COLO829 (cell line): ENCODE data around the gene CTSH.
"Not testable (repeated sequence)": the region's sequence is repeated elsewhere in the genome, so short reads cannot be mapped to it uniquely, and the experiment has no call there.

Experiments
- DNase-seq: peaks from one replicate; pipeline ENCODE4 v3.0.0; 2012; ENCODE audit warnings: low spot score

The CTSH gene

GRCh38 chr15:78880813-78881212 is 64.0 kb downstream of the CTSH start:
- DNase-seq = no peak

DNA sequence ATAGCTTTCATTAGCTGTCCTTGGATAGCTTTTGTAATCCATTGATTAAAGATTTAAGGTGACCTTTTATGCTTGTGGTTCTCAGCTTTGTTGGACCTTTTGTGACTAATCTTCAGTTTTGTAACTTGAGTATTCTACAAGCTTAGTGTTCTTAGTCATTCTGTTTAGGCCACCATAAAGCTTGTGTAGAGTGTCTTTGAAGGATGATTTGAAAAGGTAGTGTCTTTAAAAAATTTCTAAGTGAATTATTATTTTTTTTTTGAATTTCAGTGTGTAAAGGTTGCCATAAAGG is 64.7 kb downstream of the CTSH start:
- DNase-seq = peak; percentile 56

DNA sequence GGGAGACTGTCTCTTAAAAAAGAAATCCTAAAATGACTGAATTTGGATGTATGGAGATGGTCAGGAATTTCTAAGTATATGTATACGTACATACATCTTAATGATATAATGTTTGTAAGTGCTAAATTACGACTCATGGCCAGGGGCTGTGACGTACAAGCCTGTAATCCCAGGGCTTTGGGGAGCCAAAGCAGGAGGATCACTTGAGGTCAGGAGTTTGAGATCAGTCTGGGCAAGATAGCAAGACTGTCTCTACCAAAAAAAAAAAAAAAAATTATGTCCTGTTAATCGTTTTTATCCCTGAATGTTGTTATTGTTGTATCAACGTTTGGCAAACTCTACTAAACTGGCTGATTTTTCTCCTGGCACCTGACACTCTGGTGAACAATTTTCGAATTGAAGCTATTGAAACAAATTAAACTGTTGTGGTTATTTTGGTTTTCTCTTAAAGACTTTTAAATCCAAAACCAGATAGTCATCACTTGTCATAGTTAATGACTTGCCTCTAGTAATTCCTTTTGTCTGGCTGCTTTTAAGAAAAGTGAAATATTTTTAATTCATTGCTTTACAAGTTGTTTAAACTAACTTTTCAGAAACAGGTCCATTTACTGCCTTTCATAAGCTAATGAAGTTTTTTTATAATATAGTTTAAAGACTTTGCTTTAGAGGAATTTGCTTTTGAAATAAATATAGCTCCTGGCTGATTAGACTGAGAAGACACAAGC is 65.2 kb downstream of the CTSH start:
- DNase-seq = peak; percentile 21

- peak; percentile 8 for DNase-seq
Observed at GRCh38 chr15:78878356-78878755, 66.5 kb downstream of the CTSH start.

DNA sequence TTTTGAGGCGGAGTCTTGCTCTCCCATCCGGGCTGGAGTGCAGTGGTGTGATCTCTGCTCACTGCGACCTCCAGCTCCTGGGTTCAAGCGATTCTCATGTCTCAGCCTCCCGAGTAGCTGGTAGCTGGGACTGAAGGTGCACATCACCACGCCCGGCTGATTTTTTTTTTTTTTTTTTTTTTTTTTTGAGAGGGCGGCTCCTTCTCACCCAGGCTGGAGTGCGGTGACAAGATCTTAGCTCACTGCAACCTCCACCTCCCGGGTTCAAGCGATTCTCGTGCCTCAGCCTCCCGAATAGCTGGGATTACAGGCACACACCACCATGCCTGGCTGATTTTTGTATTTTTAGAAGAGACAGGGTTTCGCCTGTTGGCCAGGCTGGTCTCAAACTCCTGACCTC is 67.9 kb downstream of the CTSH start:
- DNase-seq = not testable (repeated sequence)

DNA sequence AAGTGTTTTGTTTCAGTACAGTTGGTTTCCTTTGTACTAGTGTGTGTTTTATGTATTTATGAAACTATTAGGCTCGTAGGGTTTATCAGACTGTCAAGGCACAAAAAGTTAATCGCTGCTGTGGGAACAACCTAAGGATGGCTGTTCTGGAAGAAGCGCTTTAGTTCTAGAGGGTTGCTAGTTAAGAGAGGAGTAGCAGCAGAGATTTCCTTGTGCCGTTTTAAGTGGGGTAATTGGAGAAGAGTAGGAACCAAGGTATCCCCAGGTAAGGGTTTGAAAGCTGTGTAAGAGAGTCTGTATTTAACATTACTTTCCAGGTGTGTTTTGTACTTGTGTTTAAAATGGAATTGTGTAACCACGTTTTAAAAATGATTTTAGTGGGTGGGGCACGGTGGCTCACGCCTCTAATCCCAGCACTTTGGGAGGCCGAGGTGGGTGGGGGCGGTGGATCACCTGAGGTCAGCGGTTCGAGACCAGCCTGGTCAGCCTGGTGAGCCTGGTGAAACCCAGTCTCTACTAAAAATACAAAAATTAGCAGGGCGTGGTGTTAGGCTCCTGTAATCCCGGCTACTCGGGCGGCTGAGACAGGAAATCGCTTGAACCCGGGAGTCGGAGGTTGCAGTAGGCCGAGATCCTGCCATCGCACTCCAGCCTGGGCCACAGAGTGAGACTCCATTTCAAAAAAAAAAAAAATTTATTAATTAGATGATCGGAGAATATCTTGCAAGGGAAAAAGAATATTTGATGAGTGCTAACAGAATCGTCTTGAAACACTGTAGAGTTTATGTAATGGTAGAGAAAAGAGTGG is 69.5 kb downstream of the CTSH start:
- no peak for DNase-seq

DNA sequence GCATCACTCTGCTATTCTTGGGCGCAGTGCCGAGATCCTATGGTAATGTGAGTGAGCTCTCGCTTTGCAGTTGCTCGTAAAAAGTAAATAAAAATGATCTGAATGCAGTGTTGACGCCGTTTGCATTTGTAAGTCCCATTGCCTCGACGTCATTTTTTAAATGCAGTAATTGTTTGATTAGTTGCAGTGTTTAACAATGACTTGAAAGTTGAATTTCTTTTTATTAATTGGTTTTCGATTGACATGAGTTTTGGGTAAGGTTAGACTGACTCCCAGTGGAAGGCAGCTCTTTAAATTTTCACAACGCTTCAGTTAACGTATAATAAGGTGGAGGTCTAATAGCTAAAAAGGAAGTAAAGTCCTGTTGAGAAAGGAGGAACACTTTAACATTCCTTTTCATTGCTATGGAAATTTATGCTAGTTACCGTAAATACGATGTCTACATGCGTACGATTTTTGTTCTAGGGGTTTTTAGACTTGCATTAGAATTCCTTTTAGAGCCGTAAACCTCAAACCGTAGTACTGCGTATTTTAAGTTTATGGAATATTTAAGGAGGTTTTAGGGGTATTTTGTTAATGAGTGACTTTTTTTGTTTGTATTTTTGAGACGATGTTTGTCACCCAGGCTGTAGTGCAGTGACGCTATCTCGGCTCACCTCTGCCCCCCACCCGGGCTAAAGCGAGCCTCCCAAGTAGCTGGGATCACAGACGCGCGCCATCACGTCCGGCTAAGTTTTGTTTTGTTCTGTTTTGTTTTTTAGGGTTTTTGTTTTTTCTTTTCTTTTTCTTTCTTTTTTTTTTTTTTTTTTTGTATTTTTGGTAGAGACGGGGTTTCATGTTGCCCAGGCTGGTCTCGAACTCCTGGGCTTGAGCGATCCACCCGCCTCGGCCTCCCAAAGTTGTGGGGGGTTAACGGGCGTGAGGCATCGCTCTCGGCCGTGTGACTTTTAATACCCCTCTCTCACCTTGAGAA is 70.8 kb downstream of the CTSH start:
- DNase-seq = no peak

DNA sequence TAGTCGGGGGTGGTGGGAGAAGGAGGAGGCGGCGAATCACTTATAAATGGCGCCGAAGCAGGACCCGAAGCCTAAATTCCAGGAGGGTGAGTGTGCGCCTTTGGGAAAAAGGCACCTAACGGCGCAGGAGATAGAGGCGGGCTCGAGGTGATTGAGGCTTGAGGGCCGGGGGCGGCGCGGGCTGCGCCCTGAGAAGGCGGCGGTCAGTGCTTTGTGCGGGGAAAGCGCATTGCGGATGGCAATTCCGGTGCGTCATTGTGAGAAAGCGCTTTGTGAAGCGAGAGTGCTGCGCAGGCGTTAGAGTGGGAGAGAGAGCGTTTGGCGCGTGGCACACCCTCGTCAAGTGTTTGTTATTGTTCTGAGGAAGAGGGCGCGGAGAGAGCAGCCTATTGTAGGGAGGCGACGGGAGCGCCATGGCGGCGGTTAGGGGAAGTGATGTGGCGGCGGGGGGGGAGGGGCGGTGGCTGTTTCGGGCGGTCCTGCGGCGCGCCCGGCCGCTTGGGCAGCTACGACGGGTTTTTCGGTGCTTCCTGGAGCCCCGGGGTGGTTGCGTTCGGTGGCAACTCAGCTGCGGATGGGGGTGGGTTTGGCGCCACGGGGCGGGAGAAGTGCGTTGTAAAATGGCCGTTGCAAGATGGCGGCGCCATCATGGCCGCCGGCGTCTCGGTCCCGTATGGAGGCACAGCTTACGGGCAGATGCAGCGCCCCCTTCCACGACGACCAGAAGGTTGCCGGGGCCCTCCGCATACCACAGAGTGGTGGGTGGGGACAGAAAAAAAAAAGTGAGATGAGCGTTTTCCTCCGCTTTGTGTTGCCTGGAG is 71.7 kb downstream of the CTSH start:
- peak; percentile 71 for DNase-seq

DNA sequence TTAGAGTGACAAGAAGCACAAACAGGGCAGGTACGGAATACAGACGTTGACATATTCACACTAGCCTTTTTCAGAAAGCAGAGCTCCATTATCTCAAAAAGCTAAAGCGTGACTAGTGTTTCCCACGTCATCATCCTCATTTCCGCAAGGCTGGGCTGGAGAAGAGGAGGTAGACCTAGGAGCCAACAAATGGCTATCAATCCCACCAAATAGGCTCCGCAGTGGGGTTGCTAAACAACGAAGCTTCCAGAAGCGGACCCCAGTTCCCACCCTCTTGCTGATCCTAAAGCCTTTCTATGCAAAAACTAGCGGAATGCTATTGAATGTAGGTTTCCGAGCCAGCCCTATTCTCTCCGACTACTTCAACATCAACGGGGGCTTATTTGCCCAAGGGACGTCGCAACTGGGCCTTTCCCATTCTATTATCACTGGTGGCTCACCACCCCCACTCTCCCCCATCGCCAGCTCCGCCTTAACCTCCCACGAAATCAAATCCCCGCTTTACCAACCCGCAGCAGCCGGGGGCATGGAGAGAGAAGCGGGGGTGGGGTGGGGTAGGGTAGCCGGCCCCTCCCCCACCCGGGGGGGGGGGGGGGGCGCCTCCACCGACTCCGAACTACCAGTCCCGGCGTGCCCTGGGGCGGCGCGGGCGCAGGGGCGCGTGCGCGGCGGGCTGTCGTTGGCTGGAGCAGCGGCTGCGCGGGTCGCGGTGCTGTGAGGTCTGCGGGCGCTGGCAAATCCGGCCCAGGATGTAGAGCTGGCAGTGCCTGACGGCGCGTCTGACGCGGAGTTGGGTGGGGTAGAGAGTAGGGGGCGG is 72.5 kb downstream of the CTSH start, which contains the start of gene MORF4L1:
Gene MORF4L1, plus strand, starts transcription at position 736 of the 817 bp plus-strand sequence. CDS start 128 bp downstream, outside the sequence.
- DNase-seq = peak; percentile 83

DNA sequence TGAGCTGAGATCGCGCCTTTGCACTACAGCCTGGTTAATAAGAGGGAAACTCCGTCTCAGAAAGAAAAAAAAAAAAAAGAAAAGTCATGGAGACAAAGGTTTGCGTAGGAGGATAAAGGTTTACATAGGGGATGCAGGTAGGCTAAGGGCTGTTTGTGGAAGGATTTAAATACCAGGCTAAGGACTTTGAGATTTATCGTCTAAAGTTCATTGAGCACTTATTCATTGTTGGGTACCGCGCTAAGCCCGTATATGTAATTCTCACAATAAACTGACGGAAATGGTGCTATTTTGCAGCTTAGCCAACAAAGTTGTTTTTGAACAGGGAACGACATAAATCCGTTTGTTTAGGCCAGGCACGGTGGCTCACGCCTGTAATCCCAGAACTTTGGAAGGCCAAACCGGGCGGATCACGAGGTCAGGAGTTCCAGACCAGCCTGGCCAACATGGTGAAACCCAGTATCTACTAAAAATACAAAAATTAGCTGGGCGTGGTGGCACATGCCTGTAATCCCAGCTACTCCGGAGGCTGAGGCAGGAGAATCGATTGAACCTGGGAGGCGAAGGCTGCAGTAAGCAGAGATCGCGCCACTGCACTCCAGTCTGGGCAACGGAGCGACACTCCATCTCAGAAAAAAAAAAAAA is 73.2 kb downstream of the CTSH start:
- not testable (repeated sequence) for DNase-seq
